GM18909 (cell line): ENCODE results near the gene KCNJ16.

ENCODE experiments used
- ATAC-seq: cut with Tn5 transposase; IDR thresholded peaks from one replicate; pipeline ENCODE4 v1.9.1; 2021; ENCODE audit warnings: mild to moderate bottlenecking; ENCODE audit not compliant: unreplicated experiment, poor library complexity

The KCNJ16 gene

GRCh38 chr17:70168044-70168976 is 93.3 kb downstream of the KCNJ16 start:
- peak; percentile 24 for ATAC-seq

GRCh38 chr17:70168977-70169708 is 94.1 kb downstream of the KCNJ16 start, which contains the start of gene KCNJ2:
Gene KCNJ2, plus strand, starts transcription at chr17:70169532. Its CDS starts 5,508 bp downstream, at chr17:70175040.
- ATAC-seq: peak; percentile 97

- peak; percentile 15 for ATAC-seq
These were observed 94.9 kb downstream of the KCNJ16 start for GRCh38 chr17:70169709-70170597.

GRCh38 chr17:70171159-70171558 is 96.1 kb downstream of the KCNJ16 start:
- ATAC-seq: no peak

- ATAC-seq: no peak
These were observed 97.4 kb downstream of the KCNJ16 start for GRCh38 chr17:70172449-70172848.

- no peak for ATAC-seq
These were observed 97.9 kb downstream of the KCNJ16 start for GRCh38 chr17:70172923-70173322.

- ATAC-seq: no peak
These were observed 98.7 kb downstream of the KCNJ16 start for GRCh38 chr17:70173681-70174080.

GRCh38 chr17:70181376-70181775 is 106.4 kb downstream of the KCNJ16 start:
- no peak for ATAC-seq

GRCh38 chr17:70181866-70182265 is 106.8 kb downstream of the KCNJ16 start:
- no peak for ATAC-seq

GRCh38 chr17:70183508-70183907 is 108.5 kb downstream of the KCNJ16 start:
- ATAC-seq: no peak

- no peak for ATAC-seq
These were observed 109.2 kb downstream of the KCNJ16 start for GRCh38 chr17:70184207-70184606.

- no peak for ATAC-seq
These were observed 109.7 kb downstream of the KCNJ16 start for GRCh38 chr17:70184770-70185169.
